Tibial nerve (tissue), 4 donors: ENCODE results near the gene ORAI1. TPM values are rescaled to one million over a fixed set of nuclear protein-coding genes. Genes with fewer than 3 reads are reported as not detected.

Experiments
- DNase-seq, 2 donors: peaks; one replicate each; pipeline ENCODE4 v3.0.0-alpha.2; 2019; ENCODE audit warnings: low spot score in 2 of 2
- H3K27ac ChIP-seq, 4 donors: fragments of 200-600 bp; sonication (generic) in 3 of 4; one replicate each; pipeline ENCODE4 v1.5.1; 2017 to 2019; ENCODE audit warnings: mild to moderate bottlenecking in 1 of 4
- H3K27me3 ChIP-seq, 2 donors: fragments of 200-600 bp; sonication (generic) in 1 of 2; one replicate each; pipeline versions ENCODE4 v1.5.1 to v1.6.0; 2017 to 2019
- H3K36me3 ChIP-seq, 3 donors: fragments of 200-600 bp; sonication (generic); one replicate each; pipeline ENCODE4 v1.5.1; 2018 to 2019
- H3K4me1 ChIP-seq, 4 donors: fragments of 200-600 bp; sonication (generic) in 3 of 4; one replicate each; pipeline ENCODE4 v1.5.1; 2017 to 2019
- H3K4me3 ChIP-seq, 4 donors: fragments of 200-600 bp; sonication (generic) in 3 of 4; one replicate each; pipeline ENCODE4 v1.5.1; 2017 to 2019; ENCODE audit warnings: mild to moderate bottlenecking in 1 of 4, moderate library complexity in 1 of 4
- H3K9me3 ChIP-seq, 4 donors: fragments of 200-600 bp; sonication (generic) in 3 of 4; one replicate each; pipeline ENCODE4 v1.5.1; 2017 to 2019
- CTCF ChIP-seq, 5 experiments: fragments of 200-600 bp in 3 of 5; fragments of 450-650 bp in 2 of 5; sonication (generic) in 3 of 5; IDR thresholded peaks; one replicate each; pipeline ENCODE4 v1.5.1; 2016 to 2019; ENCODE audit warnings: antibody characterized with exemption in 5 of 5, mild to moderate bottlenecking in 3 of 5, moderate library complexity in 2 of 5
- EP300 ChIP-seq, 2 donors: sonication (generic); formaldehyde crosslinking; IDR thresholded peaks; one replicate each; pipeline ENCODE4 v1.6.1; 2017; ENCODE audit warnings: antibody characterized with exemption in 2 of 2, mild to moderate bottlenecking in 1 of 2
- POLR2A ChIP-seq, 2 donors: fragments of 450-650 bp; IDR thresholded peaks; one replicate each; pipeline ENCODE4 v1.6.1; 2017; ENCODE audit warnings: antibody characterized with exemption in 2 of 2, mild to moderate bottlenecking in 2 of 2, moderate library complexity in 2 of 2
- WGBS, 2 donors: methylation state at CpG; one replicate each; pipeline ENCODE4 v1.1.5; 2018; 5-methylcytosine and 5-hydroxymethylcytosine counted together
- total RNA-seq, 4 donors: library from RNA; depleted of rRNA; stranded (reverse); fragments of >200 nt; gene quantifications; one replicate each; pipeline ENCODE4 v1.1.0, GENCODE V29; 2016

Gene ORAI1
- total RNA-seq, 4 donors from 2014 or later, result 5.9 to 13.2 (median 10.4) TPM

- Histone ChIP-seq H3K9me3 (no peaks in the 10 kb centered on the region), H3K27me3 (no peaks in the 10 kb centered on the region), H3K36me3 (no peaks in the 10 kb centered on the region), H3K4me3 (no peak overlapping the region), H3K27ac (peak overlapping the region in 3 of 4 donors; percentile 38 to 68 (median 61)), H3K4me1 (peaks cover 0 to 16% (median 3%) of the 10 kb centered on the region in 4 donors)
- WGBS, 2 donors, result 22 to 27% methylated on average over 11 of the region's 11 CpGs
- TF ChIP-seq POLR2A (IDR thresholded peaks at IDR 0.05), result no peak
- DNase-seq, result no peak
Measured at GRCh38 chr12:121610239-121611149, 15.8 kb upstream of the ORAI1 start.

- Histone ChIP-seq H3K9me3 (no peaks in the 10 kb centered on the region), H3K4me1 (peaks cover 0 to 16% (median 3%) of the 10 kb centered on the region in 4 donors), H3K4me3 (no peak overlapping the region), H3K27ac (peak overlapping the region in 2 of 4 donors; percentile 61 to 68), H3K36me3 (no peaks in the 10 kb centered on the region), H3K27me3 (no peaks in the 10 kb centered on the region)
- 85 to 88% methylated on average over 2 of the region's 2 CpGs for WGBS, 2 donors
- DNase-seq, result no peak
- TF ChIP-seq POLR2A (IDR thresholded peaks at IDR 0.05), result no peak
- TF ChIP-seq EP300 (IDR thresholded peaks at IDR 0.05), result no peak
- no peak for TF ChIP-seq CTCF (IDR thresholded peaks at IDR 0.05)
Measured at GRCh38 chr12:121611306-121611705, 15.0 kb upstream of the ORAI1 start.

GRCh38 chr12:121613462-121613861 is 12.9 kb upstream of the ORAI1 start:
- 86 to 89% methylated on average over 7 of the region's 7 CpGs for WGBS, 2 donors
- peaks cover 0 to 16% (median 3%) of the 10 kb centered on the region in 4 donors for H3K4me1 ChIP-seq
- TF ChIP-seq CTCF (IDR thresholded peaks at IDR 0.05) (no peak), POLR2A (IDR thresholded peaks at IDR 0.05) (no peak), EP300 (IDR thresholded peaks at IDR 0.05) (no peak)
- no peaks in the 10 kb centered on the region for H3K9me3 ChIP-seq
- no peak overlapping the region for H3K27ac ChIP-seq
- H3K4me3 ChIP-seq, result no peak overlapping the region
- no peaks in the 10 kb centered on the region for H3K36me3 ChIP-seq
- no peak for DNase-seq
- H3K27me3 ChIP-seq, result no peaks in the 10 kb centered on the region

GRCh38 chr12:121614872-121615467 is 11.4 kb upstream of the ORAI1 start:
- peaks cover 0 to 15% (median 2%) of the 10 kb centered on the region in 4 donors for H3K4me1 ChIP-seq
- no peaks in the 10 kb centered on the region for H3K36me3 ChIP-seq
- H3K27ac ChIP-seq, result no peak overlapping the region
- no peaks in the 10 kb centered on the region for H3K27me3 ChIP-seq
- DNase-seq, result no peak
- 75 to 76% methylated on average over 9 of the region's 9 CpGs for WGBS, 2 donors
- no peaks in the 10 kb centered on the region for H3K9me3 ChIP-seq
- no peak overlapping the region for H3K4me3 ChIP-seq
- TF ChIP-seq EP300 (IDR thresholded peaks at IDR 0.05) (no peak), POLR2A (IDR thresholded peaks at IDR 0.05) (no peak), CTCF (IDR thresholded peaks at IDR 0.05) (no peak)

- 87 to 89% methylated on average over 5 of the region's 5 CpGs for WGBS, 2 donors
- H3K27ac ChIP-seq, result no peak overlapping the region
- H3K4me1 ChIP-seq, result no peaks in the 10 kb centered on the region
- H3K9me3 ChIP-seq, result no peaks in the 10 kb centered on the region
- DNase-seq, result no peak
- H3K27me3 ChIP-seq, result no peaks in the 10 kb centered on the region
- no peak overlapping the region for H3K4me3 ChIP-seq
- TF ChIP-seq CTCF (IDR thresholded peaks at IDR 0.05) (no peak), POLR2A (IDR thresholded peaks at IDR 0.05) (no peak), EP300 (IDR thresholded peaks at IDR 0.05) (no peak)
- no peaks in the 10 kb centered on the region for H3K36me3 ChIP-seq
Measured at GRCh38 chr12:121618659-121619233, 7.6 kb upstream of the ORAI1 start.
